Measurements from ENCODE around the gene SSTR3. TPM values are rescaled to one million over a fixed set of nuclear protein-coding genes. Genes with fewer than 3 reads are reported as not detected.

The SSTR3 gene
- total and polyA plus RNA-seq, 4 donors: 0.19 TPM; not detected in 3

- H3K27me3 ChIP-seq (ENCODE audit: control insufficient read depth in 4 of 4, insufficient read depth in 4 of 4, low read length in 3 of 4): no peaks in the 10 kb centered on the region
- no peaks in the 10 kb centered on the region for H3K36me3 ChIP-seq (ENCODE audit: control insufficient read depth in 4 of 4, insufficient read depth in 3 of 4, low read depth in 1 of 4, low read length in 3 of 4)
- peak overlapping the region; percentile 25 to 73 for H3K27ac ChIP-seq (ENCODE audit: low read depth in 1 of 2, low read length in 2 of 2)
- 75% methylated on average over 20 of the region's 20 CpGs for WGBS
- H3K9me3 ChIP-seq (ENCODE audit: control insufficient read depth in 4 of 4, low read length in 3 of 4): no peaks in the 10 kb centered on the region
- TF ChIP-seq ZBTB33 (IDR thresholded peaks at IDR 0.05) (no peak), EGR1 (IDR thresholded peaks at IDR 0.05; ENCODE audit: low read depth in 2 of 2) (no peak), YY1 (IDR thresholded peaks at IDR 0.05) (no peak), RXRA (IDR thresholded peaks at IDR 0.05) (no peak), GABPA (IDR thresholded peaks at IDR 0.05 in 1 of 2, conservative IDR thresholded peaks at IDR 0.05 in 1 of 2) (no peak), MAX (IDR thresholded peaks at IDR 0.05) (no peak), CTCF (IDR thresholded peaks at IDR 0.05; ENCODE audit: low read depth, low read length, missing input control) (no peak), ATF3 (IDR thresholded peaks at IDR 0.05) (no peak), TAF1 (conservative IDR thresholded peaks at IDR 0.05) (no peak), FOXA2 (IDR thresholded peaks at IDR 0.05) (no peak), NR2F2 (IDR thresholded peaks at IDR 0.05) (no peak), SP1 (IDR thresholded peaks at IDR 0.05) (no peak), HNF4G (IDR thresholded peaks at IDR 0.05) (no peak), HNF4A (conservative IDR thresholded peaks at IDR 0.05) (no peak), JUND (IDR thresholded peaks at IDR 0.05) (no peak), REST (IDR thresholded peaks at IDR 0.05) (no peak), RAD21 (IDR thresholded peaks at IDR 0.05) (no peak), FOXA1 (IDR thresholded peaks at IDR 0.05) (no peak)
- no peak for DNase-seq (ENCODE audit: low spot score)
- H3K4me1 ChIP-seq (ENCODE audit: control insufficient read depth in 4 of 4, insufficient read depth in 4 of 4, low read length in 3 of 4): peaks cover 0 to 5% (median 2%) of the 10 kb centered on the region in 4 donors
- H3K4me3 ChIP-seq (ENCODE audit: low read depth in 1 of 3, low read length in 3 of 3): no peak overlapping the region
- peak overlapping the region in 1 of 2 donors; percentile 9 for H3K9ac ChIP-seq (ENCODE audit: low read depth in 1 of 2, low read length in 2 of 2)
Measured at GRCh38 chr22:37228106-37229011, 16.1 kb upstream of the SSTR3 start.

Measured in liver (tissue), 9 donors.